T-helper 1 cell treated with Interleukin-12 subunit alpha and Interleukin-12 subunit beta and Interleukin-4 antibody, amounts not matched to agents 30 ng/mL and 1 ng/mL, for 36 hours (primary cell): Measurements from ENCODE around the gene LMBR1. TPM values are rescaled to one million over a fixed set of nuclear protein-coding genes. Genes with fewer than 3 reads are reported as not detected.

Experiments
- intact Hi-C: fragments of 100-400 bp; cut with micrococcal nuclease; formaldehyde crosslinking; loops from one replicate; pipeline ENCODE4 v1.15.1; 2024
- total RNA-seq: library from RNA; stranded (reverse); gene quantifications from 2 replicates; pipeline ENCODE4 v1.2.3, GENCODE V29; 2022

LMBR1 gene
- total RNA-seq, 1 donor from 2014 or later, result 54.3 TPM

- intact Hi-C loops, result no loop called here
These were observed 126.9 kb downstream of the LMBR1 start for GRCh38 chr7:156765901-156766656.

GRCh38 chr7:156764766-156765165 lies 128.2 kb downstream of the LMBR1 start:
- intact Hi-C loops, result no loop called here

GRCh38 chr7:156764016-156764669 lies 128.8 kb downstream of the LMBR1 start:
- intact Hi-C loops, result no loop called here

- intact Hi-C loops, result no loop called here
These were observed 133.3 kb downstream of the LMBR1 start for GRCh38 chr7:156759579-156760202.

- intact Hi-C loops, result no loop called here
These were observed 133.8 kb downstream of the LMBR1 start for GRCh38 chr7:156759143-156759542.

- intact Hi-C loops, result loop anchor here (5.0 kb wide), 1 partner anchor 63 kb away; no protein-coding TSS in a partner anchor
These were observed 138.8 kb downstream of the LMBR1 start for GRCh38 chr7:156754201-156754600.

GRCh38 chr7:156753630-156754029 lies 139.4 kb downstream of the LMBR1 start:
- intact Hi-C loops, result loop anchor here (5.0 kb wide), 1 partner anchor 64 kb away; no protein-coding TSS in a partner anchor

GRCh38 chr7:156753229-156753560 lies 139.8 kb downstream of the LMBR1 start:
- intact Hi-C loops, result loop anchor here (5.0 kb wide), 1 partner anchor 64 kb away; no protein-coding TSS in a partner anchor

- intact Hi-C loops, result loop anchor here (5.0 kb wide), 1 partner anchor 65 kb away; no protein-coding TSS in a partner anchor
These were observed 140.4 kb downstream of the LMBR1 start for GRCh38 chr7:156752367-156753228.

- intact Hi-C loops, result loop anchor here (1.0 to 5.0 kb wide), 3 partner anchors 26 to 111 kb away; partner anchors contain the start of gene RNF32
These were observed 141.7 kb downstream of the LMBR1 start for GRCh38 chr7:156751319-156751718.

- intact Hi-C loops, result no loop called here
These were observed 145.3 kb downstream of the LMBR1 start for GRCh38 chr7:156747718-156748117.

GRCh38 chr7:156746891-156747290 lies 146.1 kb downstream of the LMBR1 start:
- intact Hi-C loops, result no loop called here

GRCh38 chr7:156739596-156739995 lies 153.4 kb downstream of the LMBR1 start:
- intact Hi-C loops, result no loop called here

GRCh38 chr7:156735851-156736250 lies 157.1 kb downstream of the LMBR1 start:
- intact Hi-C loops, result no loop called here

GRCh38 chr7:156733638-156734037 lies 159.3 kb downstream of the LMBR1 start:
- intact Hi-C loops, result no loop called here

- intact Hi-C loops, result no loop called here
These were observed 160.8 kb downstream of the LMBR1 start for GRCh38 chr7:156732091-156732625.

- intact Hi-C loops, result no loop called here
These were observed 161.3 kb downstream of the LMBR1 start for GRCh38 chr7:156731651-156732050.

- intact Hi-C loops, result no loop called here
These were observed 167.0 kb downstream of the LMBR1 start for GRCh38 chr7:156725936-156726335.

GRCh38 chr7:156725073-156725472 lies 167.9 kb downstream of the LMBR1 start:
- intact Hi-C loops, result no loop called here

- intact Hi-C loops, result no loop called here
These were observed 170.7 kb downstream of the LMBR1 start for GRCh38 chr7:156722043-156722826.
